ENCODE results near the gene TEX51.

GRCh38 chr2:126936219-126936723, 37.6 kb downstream of the TEX51 start:
- no peak for TF ChIP-seq ZFX (IDR thresholded peaks at IDR 0.05)
- TF ChIP-seq, protein P1, sequence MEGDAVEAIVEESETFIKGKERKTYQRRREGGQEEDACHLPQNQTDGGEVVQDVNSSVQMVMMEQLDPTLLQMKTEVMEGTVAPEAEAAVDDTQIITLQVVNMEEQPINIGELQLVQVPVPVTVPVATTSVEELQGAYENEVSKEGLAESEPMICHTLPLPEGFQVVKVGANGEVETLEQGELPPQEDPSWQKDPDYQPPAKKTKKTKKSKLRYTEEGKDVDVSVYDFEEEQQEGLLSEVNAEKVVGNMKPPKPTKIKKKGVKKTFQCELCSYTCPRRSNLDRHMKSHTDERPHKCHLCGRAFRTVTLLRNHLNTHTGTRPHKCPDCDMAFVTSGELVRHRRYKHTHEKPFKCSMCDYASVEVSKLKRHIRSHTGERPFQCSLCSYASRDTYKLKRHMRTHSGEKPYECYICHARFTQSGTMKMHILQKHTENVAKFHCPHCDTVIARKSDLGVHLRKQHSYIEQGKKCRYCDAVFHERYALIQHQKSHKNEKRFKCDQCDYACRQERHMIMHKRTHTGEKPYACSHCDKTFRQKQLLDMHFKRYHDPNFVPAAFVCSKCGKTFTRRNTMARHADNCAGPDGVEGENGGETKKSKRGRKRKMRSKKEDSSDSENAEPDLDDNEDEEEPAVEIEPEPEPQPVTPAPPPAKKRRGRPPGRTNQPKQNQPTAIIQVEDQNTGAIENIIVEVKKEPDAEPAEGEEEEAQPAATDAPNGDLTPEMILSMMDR (conservative IDR thresholded peaks at IDR 0.05), result no peak

Data from C4-2B (cell line).